GM12878 (cell line): Measurements from ENCODE around the gene CDK3. TPM values are rescaled to one million over a fixed set of nuclear protein-coding genes. Genes with fewer than 3 reads are reported as not detected.

Source experiments
- ATAC-seq: fragments of 200-7000 bp; cut with Tn5 transposase; 3 replicates; pipeline ENCODE4 v1.9.1; 2020; ENCODE audit warnings: mild to moderate bottlenecking, moderate library complexity
- BruUV-seq: library from RNA; stranded (reverse); fragments of 400-500 nt; replicated peaks from 2 replicates; lab custom pipeline; 2021; lab: Mats Ljungman, UMichigan
- CTCF ChIA-PET: fragments of 300-600 bp; sonication (Branson Sonifier 250); formaldehyde crosslinking; extraction: SDS; loops from one replicate; lab custom pipeline; 2021; ENCODE audit warnings: inconsistent platforms; lab: Yijun Ruan, JAX
- POLR2A ChIA-PET: fragments of 350-600 bp; formaldehyde crosslinking; extraction: SDS; loops from one replicate; lab custom pipeline; 2021; ENCODE audit warnings: inconsistent platforms; lab: Charles Lee
- RAD21 ChIA-PET: fragments of 300-600 bp; sonication (Branson Sonifier 250); formaldehyde crosslinking; loops from one replicate; lab custom pipeline; 2023; ENCODE audit warnings: antibody characterized with exemption; ENCODE audit not compliant: unreplicated experiment; lab: Charles Lee
- SMC1A ChIA-PET: fragments of 300-600 bp; sonication (Branson Sonifier 250); formaldehyde crosslinking; loops from one replicate; lab custom pipeline; 2023; ENCODE audit not compliant: unreplicated experiment, uncharacterized antibody; lab: Charles Lee
- DNase-seq: peaks from one replicate; pipeline ENCODE4 v3.0.0-alpha.2; 2011; ENCODE audit warnings: low read depth, low spot score
- FAIRE-seq: peaks from 3 replicates; lab custom pipeline; 2011; peaks lifted over from hg19 to GRCh38; lab: Jason Lieb, UNC
- H2AFZ ChIP-seq: 2 replicates; pipeline ENCODE4 v1.6.0; 2011; ENCODE audit warnings: low read depth, low read length, control low read depth; ENCODE audit not compliant: control insufficient read depth
- H3K27ac ChIP-seq: 2 replicates; pipeline ENCODE4 v1.5.1; 2011; ENCODE audit warnings: control low read depth; ENCODE audit not compliant: control insufficient read depth, insufficient read depth
- H3K27me3 ChIP-seq, 2 experiments: replicated peaks in 1 of 2; 2 replicates each; pipeline versions ENCODE4 v1.6.0 to v1.6.1; 2011; ENCODE audit warnings: low read length in 1 of 2; ENCODE audit not compliant: control insufficient read depth in 2 of 2, insufficient read depth in 2 of 2
- H3K36me3 ChIP-seq, 2 experiments: 2 replicates each; pipeline ENCODE4 v1.5.1; 2011; ENCODE audit warnings: low read length in 1 of 2; ENCODE audit not compliant: control insufficient read depth in 2 of 2, insufficient read depth in 2 of 2
- H3K4me1 ChIP-seq: 2 replicates; pipeline ENCODE4 v1.6.1; 2011; ENCODE audit warnings: mild to moderate bottlenecking, low read length, moderate library complexity, mixed read lengths; ENCODE audit not compliant: control insufficient read depth, insufficient read depth
- H3K4me2 ChIP-seq: 2 replicates; pipeline ENCODE4 v1.6.0; 2011; ENCODE audit warnings: control low read depth; ENCODE audit not compliant: control insufficient read depth, insufficient read depth
- H3K4me3 ChIP-seq: fragments of 200-600 bp; sonication (generic); 2 replicates; pipeline ENCODE4 v1.5.1; 2016
- H3K79me2 ChIP-seq: 2 replicates; pipeline ENCODE4 v1.6.0; 2011; ENCODE audit warnings: low read length; ENCODE audit not compliant: control insufficient read depth, insufficient read depth
- H3K9ac ChIP-seq: 2 replicates; pipeline ENCODE4 v1.8.0; 2011; ENCODE audit warnings: low read length, control low read depth, mixed read lengths; ENCODE audit not compliant: control insufficient read depth, insufficient read depth
- H3K9me3 ChIP-seq: replicated peaks from 3 replicates; pipeline ENCODE4 v1.5.1; 2011; ENCODE audit warnings: mild to moderate bottlenecking, low read length; ENCODE audit not compliant: control insufficient read depth, insufficient read depth
- H4K20me1 ChIP-seq: 2 replicates; pipeline ENCODE4 v1.6.0; 2011; ENCODE audit not compliant: control insufficient read depth, insufficient read depth
- ATF7 ChIP-seq: fragments of 450-650 bp; IDR thresholded peaks from 2 replicates; pipeline ENCODE4 v1.6.1; 2016; ENCODE audit warnings: low read depth, mild to moderate bottlenecking
- CHD4 ChIP-seq: fragments of 200-600 bp; sonication (generic); IDR thresholded peaks from 2 replicates; pipeline ENCODE4 v1.6.1; 2016; ENCODE audit warnings: mild to moderate bottlenecking
- IKZF1 ChIP-seq: fragments of 450-650 bp; conservative IDR thresholded peaks from 2 replicates; pipeline ENCODE4 v1.6.1; 2017; ENCODE audit warnings: antibody characterized with exemption, mild to moderate bottlenecking
- JUND ChIP-seq: IDR thresholded peaks from 2 replicates; pipeline ENCODE4 v1.6.1; 2012; ENCODE audit warnings: low read depth, mild to moderate bottlenecking, low read length, improper control_type of control experiment, moderate library complexity
- KLF5 ChIP-seq: fragments of 450-650 bp; IDR thresholded peaks from 2 replicates; pipeline ENCODE4 v1.6.1; 2014; ENCODE audit warnings: mild to moderate bottlenecking; ENCODE audit not compliant: partially characterized antibody
- MYB ChIP-seq: fragments of 150-350 bp; IDR thresholded peaks from 2 replicates; pipeline ENCODE4 v1.6.1; 2014; ENCODE audit warnings: mild to moderate bottlenecking, low read depth, low read length, borderline replicate concordance
- PML ChIP-seq: IDR thresholded peaks from 2 replicates; pipeline ENCODE4 v1.6.1; 2012; ENCODE audit warnings: low read length, inconsistent platforms
- SIX5 ChIP-seq: IDR thresholded peaks from 2 replicates; pipeline ENCODE4 v1.6.1; 2011; ENCODE audit warnings: mild to moderate bottlenecking, low read depth, low read length, moderate library complexity; ENCODE audit not compliant: severe bottlenecking
- YY1 ChIP-seq: IDR thresholded peaks from 2 replicates; pipeline ENCODE4 v1.6.1; 2011; ENCODE audit warnings: low read depth, mild to moderate bottlenecking, low read length
- WGBS: methylation state at CpG from one replicate; pipeline ENCODE4 v1.1.6; 2016; ENCODE audit warnings: low lambda C conversion rate; ENCODE audit not compliant: insufficient replicate concordance, insufficient coverage; ENCODE audit errors: missing lambda C conversion rate; 5-methylcytosine and 5-hydroxymethylcytosine counted together
- in situ Hi-C: fragments of 300-500 bp; cut with MboI; formaldehyde crosslinking; loops from 9 replicates; pipeline ENCODE4 v1.14.3; 2018; ENCODE audit warnings: mixed read lengths
- intact Hi-C: fragments of 100-400 bp; cut with micrococcal nuclease; formaldehyde crosslinking; loops from one replicate; pipeline ENCODE4 v1.14.2; 2022; ENCODE audit not compliant: unreplicated experiment
- polyA plus RNA-seq, 11 experiments: library from polyadenylated mRNA; depleted of rRNA in 4 of 11; unstranded in 6 of 11; stranded (reverse) in 5 of 11; fragments of >200 nt; fragmentation: Nextera tagmentation in 4 of 11; fragmentation: Illumina TruSeq in 1 of 11; extraction: Ambion mirVana in 4 of 11; extraction: Trizol in 1 of 11; gene quantifications; 1 replicate in 1 of 11; 2 replicates in 10 of 11; pipeline versions ENCODE4 v1.2.1 to v1.2.3, GENCODE V29; 2011 to 2016; ENCODE audit warnings: inconsistent platforms in 2 of 11, missing spikeins in 2 of 11, low read depth in 1 of 11
- total RNA-seq, 4 experiments: library from RNA; depleted of rRNA in 3 of 4; stranded (reverse); fragments of >200 nt in 3 of 4; fragmentation: Illumina TruSeq in 1 of 4; extraction: Trizol in 1 of 4; gene quantifications; 2 replicates each; pipeline versions ENCODE4 v1.2.1 to v1.2.3, GENCODE V29; 2013 to 2021
- TF ChIP-seq, protein P1 (sequence below): fragments of 150-350 bp; IDR thresholded peaks from 2 replicates; pipeline ENCODE4 v1.6.1; 2014; ENCODE audit warnings: mild to moderate bottlenecking, low read depth, low read length

Gene CDK3
- total and polyA plus RNA-seq, 10 of the 15 experiments (the other 5 are each of a cell fraction or from before 2014, with no cell fraction given): 1.1 to 7.1 (median 4.2) TPM

DNA sequence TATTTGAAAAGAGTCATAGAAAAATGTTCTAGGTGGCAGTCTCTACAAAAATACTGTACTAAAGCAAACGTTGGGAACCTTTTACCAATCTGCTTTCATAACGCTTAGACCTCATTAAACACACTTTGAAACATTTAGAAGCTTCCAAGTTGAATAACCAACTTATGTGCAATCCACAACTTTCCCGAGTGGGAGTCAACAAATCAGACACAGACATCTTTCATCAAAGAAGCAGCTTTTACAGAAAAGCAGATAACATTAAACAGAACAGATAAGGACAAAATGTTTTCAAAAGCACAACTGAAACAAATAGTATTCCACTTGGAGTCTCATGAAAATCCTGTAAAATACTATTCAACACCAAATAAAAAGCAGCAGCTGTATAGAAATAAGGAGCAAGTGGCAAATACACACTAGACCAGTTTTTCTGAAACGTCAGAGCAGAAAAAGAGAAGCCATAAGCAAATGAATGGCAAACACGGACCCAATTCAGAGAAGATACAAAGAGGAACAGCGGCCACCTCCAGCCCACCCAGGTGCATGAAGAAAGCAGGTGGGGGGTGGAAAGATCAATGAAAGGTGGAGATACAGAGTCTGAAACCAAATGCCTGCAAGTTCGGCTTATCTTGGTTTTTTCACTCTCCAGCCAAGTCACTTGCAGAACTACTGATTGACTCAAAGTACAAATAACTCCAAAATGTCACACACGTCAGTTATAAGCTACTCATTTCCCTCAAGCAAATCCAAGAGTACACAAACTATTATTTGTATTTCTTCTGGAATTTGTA lies 41.4 kb upstream of the CDK3 start:
- ATAC-seq (no peak), DNase-seq (no peak)
- Histone ChIP-seq H3K27me3 (no peaks in the 10 kb centered on the region), H3K4me2 (no peak overlapping the region), H3K4me1 (no peaks in the 10 kb centered on the region), H3K9me3 (no peaks in the 10 kb centered on the region), H3K4me3 (no peak overlapping the region), H4K20me1 (no peaks in the 10 kb centered on the region), H3K9ac (no peak overlapping the region)
- in situ Hi-C loops: no loop called here
- CTCF ChIA-PET: interaction anchor here (0.7 to 1.0 kb wide), 2 partner anchors 12 to 193 kb away, joined by 3 to 4 read pairs; no protein-coding TSS in a partner anchor
- POLR2A ChIA-PET: no interaction called here
- no TSS peak for BruUV-seq
- RAD21 ChIA-PET: no interaction called here
- intact Hi-C loops: no loop called here
- SMC1A ChIA-PET: no interaction called here
- 88% methylated on average over 8 of the region's 8 CpGs for WGBS
- no peak for TF ChIP-seq YY1
- no peak for TF ChIP-seq KLF5
- no peak for TF ChIP-seq JUND
- TF ChIP-seq IKZF1: no peak
- TF ChIP-seq PML: no peak
- no peak for TF ChIP-seq ATF7
- TF ChIP-seq, protein P1, sequence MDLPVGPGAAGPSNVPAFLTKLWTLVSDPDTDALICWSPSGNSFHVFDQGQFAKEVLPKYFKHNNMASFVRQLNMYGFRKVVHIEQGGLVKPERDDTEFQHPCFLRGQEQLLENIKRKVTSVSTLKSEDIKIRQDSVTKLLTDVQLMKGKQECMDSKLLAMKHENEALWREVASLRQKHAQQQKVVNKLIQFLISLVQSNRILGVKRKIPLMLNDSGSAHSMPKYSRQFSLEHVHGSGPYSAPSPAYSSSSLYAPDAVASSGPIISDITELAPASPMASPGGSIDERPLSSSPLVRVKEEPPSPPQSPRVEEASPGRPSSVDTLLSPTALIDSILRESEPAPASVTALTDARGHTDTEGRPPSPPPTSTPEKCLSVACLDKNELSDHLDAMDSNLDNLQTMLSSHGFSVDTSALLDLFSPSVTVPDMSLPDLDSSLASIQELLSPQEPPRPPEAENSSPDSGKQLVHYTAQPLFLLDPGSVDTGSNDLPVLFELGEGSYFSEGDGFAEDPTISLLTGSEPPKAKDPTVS: no peak
- no peak for TF ChIP-seq CHD4
- no peak for TF ChIP-seq MYB
- no peak for TF ChIP-seq SIX5
- TF ChIP-seq, all 136 proteins: peak for 0
- Histone ChIP-seq H2AFZ (no peak overlapping the region), H3K36me3 (peaks cover 0 to 12% of the 10 kb centered on the region in 2 experiments; a peak in 3 of 4 replicates), H3K27ac (no peak overlapping the region), H3K79me2 (no peaks in the 10 kb centered on the region; the same call in 1 of the 2 replicates)
- no peak for FAIRE-seq
